ENCODE data around the gene KIF26A. TPM values are rescaled to one million over a fixed set of nuclear protein-coding genes. Genes with fewer than 3 reads are reported as not detected.

Gene KIF26A
- total and polyA plus RNA-seq, 10 donors, result 0.72 to 21.9 (median 9.2) TPM

DNA sequence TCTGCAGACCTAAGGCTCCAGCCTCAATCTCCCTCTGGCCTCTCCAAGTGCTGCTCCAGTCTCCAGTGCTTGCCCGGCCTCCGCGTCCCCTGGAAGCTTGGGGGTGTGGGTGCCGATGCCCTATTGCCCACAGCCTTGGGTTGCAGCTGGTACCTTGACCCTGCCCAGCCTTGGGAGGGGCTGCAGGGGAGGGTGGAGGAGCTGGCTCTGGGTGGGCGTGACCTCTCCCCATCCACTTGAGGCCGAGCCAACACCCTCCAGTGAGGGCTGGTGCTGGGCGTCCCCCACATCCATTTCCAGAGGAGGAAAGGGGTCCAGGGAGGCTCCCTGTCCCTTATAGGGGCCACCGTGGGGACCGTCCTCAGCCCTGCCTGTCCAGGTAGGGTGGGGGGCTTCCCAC is 24.1 kb downstream of the KIF26A start:
- TF ChIP-seq, protein P1, sequence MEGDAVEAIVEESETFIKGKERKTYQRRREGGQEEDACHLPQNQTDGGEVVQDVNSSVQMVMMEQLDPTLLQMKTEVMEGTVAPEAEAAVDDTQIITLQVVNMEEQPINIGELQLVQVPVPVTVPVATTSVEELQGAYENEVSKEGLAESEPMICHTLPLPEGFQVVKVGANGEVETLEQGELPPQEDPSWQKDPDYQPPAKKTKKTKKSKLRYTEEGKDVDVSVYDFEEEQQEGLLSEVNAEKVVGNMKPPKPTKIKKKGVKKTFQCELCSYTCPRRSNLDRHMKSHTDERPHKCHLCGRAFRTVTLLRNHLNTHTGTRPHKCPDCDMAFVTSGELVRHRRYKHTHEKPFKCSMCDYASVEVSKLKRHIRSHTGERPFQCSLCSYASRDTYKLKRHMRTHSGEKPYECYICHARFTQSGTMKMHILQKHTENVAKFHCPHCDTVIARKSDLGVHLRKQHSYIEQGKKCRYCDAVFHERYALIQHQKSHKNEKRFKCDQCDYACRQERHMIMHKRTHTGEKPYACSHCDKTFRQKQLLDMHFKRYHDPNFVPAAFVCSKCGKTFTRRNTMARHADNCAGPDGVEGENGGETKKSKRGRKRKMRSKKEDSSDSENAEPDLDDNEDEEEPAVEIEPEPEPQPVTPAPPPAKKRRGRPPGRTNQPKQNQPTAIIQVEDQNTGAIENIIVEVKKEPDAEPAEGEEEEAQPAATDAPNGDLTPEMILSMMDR (IDR thresholded peaks at IDR 0.05 in 8 of 11, conservative IDR thresholded peaks at IDR 0.05 in 3 of 11), result no peak
- peak in 1 of 3 donors; percentile 45 for TF ChIP-seq POLR2AphosphoS5 (IDR thresholded peaks at IDR 0.05)
- no peak for TF ChIP-seq POLR2A (IDR thresholded peaks at IDR 0.05)
- WGBS, 5 donors, result 60 to 92% (median 63%) methylated on average over 2 to 9 of the region's 9 CpGs
- H3K9me3 ChIP-seq, result no peaks in the 10 kb centered on the region
- H3K27me3 ChIP-seq (replicated peaks in 1 of 7), result peaks cover 0 to under 1% (median 0%) of the 10 kb centered on the region in 7 donors
- intact Hi-C loops (cut with DNase I; ENCODE audit: low total_unique reads), result no loop called here
- H3K4me1 ChIP-seq, result peaks cover 0 to 18% (median 7%) of the 10 kb centered on the region in 6 donors
- H3K4me3 ChIP-seq, result no peak overlapping the region
- peaks cover 0 to 8% (median 0%) of the 10 kb centered on the region in 6 donors for H3K36me3 ChIP-seq
- DNase-seq, result no peak
- no peak overlapping the region for H3K27ac ChIP-seq

DNA sequence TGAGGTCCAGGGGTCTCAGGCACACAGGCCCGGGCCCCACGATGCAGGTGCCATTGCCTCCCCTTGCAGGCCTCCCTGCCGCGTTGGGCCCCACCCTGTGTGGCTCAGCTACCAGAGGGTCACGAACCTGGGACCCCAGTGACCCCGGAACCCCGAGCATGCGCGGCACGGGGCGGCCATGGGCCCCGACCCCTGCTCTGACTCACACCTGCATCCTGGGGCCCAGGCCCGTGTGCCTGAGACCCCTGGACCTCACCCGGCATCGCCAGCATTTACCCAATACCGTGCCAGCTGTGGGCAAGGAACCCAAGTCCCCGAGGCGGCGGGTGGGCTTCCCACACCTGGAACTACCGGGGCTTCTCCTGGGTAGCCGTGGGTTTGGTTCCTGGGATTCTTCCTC is 25.2 kb downstream of the KIF26A start:
- Histone ChIP-seq H3K4me1 (peaks cover 0 to 18% (median 7%) of the 10 kb centered on the region in 6 donors), H3K9me3 (no peaks in the 10 kb centered on the region), H3K36me3 (peaks cover 0 to 10% (median 0%) of the 10 kb centered on the region in 6 donors), H3K4me3 (no peak overlapping the region), H3K27ac (no peak overlapping the region), H3K27me3 (replicated peaks in 1 of 7) (peaks cover 0 to 8% (median 0%) of the 10 kb centered on the region in 7 donors)
- no peak for DNase-seq
- TF ChIP-seq POLR2A (IDR thresholded peaks at IDR 0.05) (no peak), POLR2AphosphoS5 (IDR thresholded peaks at IDR 0.05) (no peak)
- TF ChIP-seq, protein P1 (IDR thresholded peaks at IDR 0.05 in 8 of 11, conservative IDR thresholded peaks at IDR 0.05 in 3 of 11), result no peak
- 77 to 92% (median 86%) methylated on average over 5 to 21 of the region's 21 CpGs for WGBS, 5 donors
- intact Hi-C loops (cut with DNase I; ENCODE audit: low total_unique reads), result no loop called here

DNA sequence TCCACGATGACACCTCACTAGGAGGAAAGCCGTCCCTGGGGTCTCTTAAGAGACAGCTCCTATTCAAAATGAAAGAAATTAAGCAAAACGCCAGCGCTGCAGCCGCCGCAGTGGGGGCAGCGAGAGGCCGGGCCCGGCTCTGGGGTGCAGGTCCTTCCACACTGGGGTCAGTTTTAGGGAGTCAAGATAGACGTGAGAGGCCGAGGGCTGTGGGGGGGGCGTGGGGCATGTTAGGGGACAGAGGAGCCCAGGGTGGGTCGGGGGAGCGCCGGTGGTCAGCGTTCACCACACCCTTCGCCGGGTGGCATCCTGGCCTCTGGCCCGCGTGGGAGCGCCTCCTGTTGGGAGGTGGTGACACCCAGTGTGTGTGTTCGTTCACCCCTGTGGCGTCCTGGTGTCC is 25.7 kb downstream of the KIF26A start:
- Histone ChIP-seq H3K27me3 (replicated peaks in 1 of 7) (peaks cover 0 to 8% (median 0%) of the 10 kb centered on the region in 7 donors), H3K36me3 (peaks cover 0 to 10% (median 0%) of the 10 kb centered on the region in 6 donors), H3K4me1 (peaks cover 0 to 18% (median 7%) of the 10 kb centered on the region in 6 donors), H3K27ac (no peak overlapping the region), H3K4me3 (no peak overlapping the region), H3K9me3 (no peaks in the 10 kb centered on the region)
- intact Hi-C loops (cut with DNase I; ENCODE audit: low total_unique reads), result no loop called here
- WGBS, 5 donors, result 74 to 86% (median 81%) methylated on average over 21 to 23 of the region's 23 CpGs
- no peak for TF ChIP-seq POLR2AphosphoS5 (IDR thresholded peaks at IDR 0.05)
- TF ChIP-seq POLR2A (IDR thresholded peaks at IDR 0.05), result no peak
- TF ChIP-seq, protein P1 (IDR thresholded peaks at IDR 0.05 in 8 of 11, conservative IDR thresholded peaks at IDR 0.05 in 3 of 11), result no peak
- DNase-seq, result no peak

DNA sequence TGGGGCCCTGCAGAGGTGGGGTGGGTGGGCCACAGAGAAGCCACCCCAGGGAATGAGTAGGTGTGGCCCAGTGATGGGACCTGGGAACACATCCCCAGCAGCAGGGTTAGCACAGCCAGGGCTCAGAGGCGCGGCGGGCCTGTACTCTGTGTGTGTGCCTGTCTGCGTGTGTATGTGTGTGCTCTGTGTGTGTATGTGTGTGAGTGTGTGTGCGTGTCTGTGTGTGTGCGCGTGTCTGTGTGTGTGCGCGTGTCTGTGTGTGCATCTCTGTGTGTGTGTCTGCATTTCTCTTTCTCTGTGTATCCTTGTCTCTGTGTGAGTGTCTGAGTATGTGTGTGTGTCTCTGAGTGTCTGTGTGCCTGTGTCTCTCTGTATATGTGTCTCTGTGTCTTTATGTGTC is 26.1 kb downstream of the KIF26A start:
- no peak for TF ChIP-seq POLR2AphosphoS5 (IDR thresholded peaks at IDR 0.05)
- no peak for TF ChIP-seq POLR2A (IDR thresholded peaks at IDR 0.05)
- TF ChIP-seq, protein P1 (IDR thresholded peaks at IDR 0.05 in 8 of 11, conservative IDR thresholded peaks at IDR 0.05 in 3 of 11), result no peak
- WGBS, 5 donors, result 75 to 88% (median 82%) methylated on average over 9 of the region's 9 CpGs
- intact Hi-C loops (cut with DNase I; ENCODE audit: low total_unique reads), result no loop called here

More for the DNA sequence above, 26.1 kb downstream of the KIF26A start:
- H3K9me3 ChIP-seq, result no peaks in the 10 kb centered on the region
- H3K36me3 ChIP-seq, result peaks cover 0 to 10% (median 0%) of the 10 kb centered on the region in 6 donors
- DNase-seq, result no peak
- H3K27ac ChIP-seq, result no peak overlapping the region
- H3K27me3 ChIP-seq (replicated peaks in 1 of 7), result peaks cover 0 to 8% (median 0%) of the 10 kb centered on the region in 7 donors
- H3K4me1 ChIP-seq, result peaks cover 0 to 18% (median 7%) of the 10 kb centered on the region in 6 donors
- no peak overlapping the region for H3K4me3 ChIP-seq
